Measurements from ENCODE around the gene UTP14C.

DNA sequence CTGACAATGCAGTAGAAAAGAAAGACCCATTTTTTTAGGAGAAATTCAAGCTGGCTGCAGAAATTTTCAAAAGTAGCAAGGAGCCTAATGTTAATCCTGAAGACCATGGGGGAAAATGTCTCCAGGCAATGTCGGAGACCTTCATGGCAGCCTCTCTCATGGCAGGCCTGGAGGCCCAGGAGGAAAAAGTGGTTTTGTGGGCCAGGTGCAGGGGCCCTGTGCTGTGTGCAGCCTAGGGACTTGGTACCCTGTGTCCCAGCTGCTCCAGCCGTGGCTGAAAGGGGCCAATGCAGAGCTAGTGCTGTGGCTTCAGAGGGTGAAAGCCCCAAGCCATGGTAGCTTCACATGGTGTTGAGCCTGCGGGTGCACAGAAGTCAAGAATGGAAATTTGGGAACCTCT lies 8.2 kb upstream of the UTP14C start:
- TF ChIP-seq, protein P1, sequence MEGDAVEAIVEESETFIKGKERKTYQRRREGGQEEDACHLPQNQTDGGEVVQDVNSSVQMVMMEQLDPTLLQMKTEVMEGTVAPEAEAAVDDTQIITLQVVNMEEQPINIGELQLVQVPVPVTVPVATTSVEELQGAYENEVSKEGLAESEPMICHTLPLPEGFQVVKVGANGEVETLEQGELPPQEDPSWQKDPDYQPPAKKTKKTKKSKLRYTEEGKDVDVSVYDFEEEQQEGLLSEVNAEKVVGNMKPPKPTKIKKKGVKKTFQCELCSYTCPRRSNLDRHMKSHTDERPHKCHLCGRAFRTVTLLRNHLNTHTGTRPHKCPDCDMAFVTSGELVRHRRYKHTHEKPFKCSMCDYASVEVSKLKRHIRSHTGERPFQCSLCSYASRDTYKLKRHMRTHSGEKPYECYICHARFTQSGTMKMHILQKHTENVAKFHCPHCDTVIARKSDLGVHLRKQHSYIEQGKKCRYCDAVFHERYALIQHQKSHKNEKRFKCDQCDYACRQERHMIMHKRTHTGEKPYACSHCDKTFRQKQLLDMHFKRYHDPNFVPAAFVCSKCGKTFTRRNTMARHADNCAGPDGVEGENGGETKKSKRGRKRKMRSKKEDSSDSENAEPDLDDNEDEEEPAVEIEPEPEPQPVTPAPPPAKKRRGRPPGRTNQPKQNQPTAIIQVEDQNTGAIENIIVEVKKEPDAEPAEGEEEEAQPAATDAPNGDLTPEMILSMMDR (IDR thresholded peaks at IDR 0.05; ENCODE audit: low read depth, low read length, poor library complexity, severe bottlenecking), result no peak
- TF ChIP-seq EZH2phosphoT487 (IDR thresholded peaks at IDR 0.05; ENCODE audit: borderline replicate concordance, low read length), result no peak
